SIG-M5 (cell line): ENCODE measurements around the gene SH3YL1.

ENCODE experiments used
- DNase-seq: peaks from one replicate; lab custom pipeline; 2025; lab: John Stamatoyannopoulos, UW

SH3YL1 gene

GRCh38 chr2:256094-256493, 7.7 kb downstream of the SH3YL1 start:
- DNase-seq: no peak

GRCh38 chr2:255195-255594, 8.6 kb downstream of the SH3YL1 start:
- no peak for DNase-seq

GRCh38 chr2:254241-254640, 9.6 kb downstream of the SH3YL1 start:
- no peak for DNase-seq

- no peak for DNase-seq
Measured at GRCh38 chr2:253202-253638, 10.6 kb downstream of the SH3YL1 start.

GRCh38 chr2:252001-252602, 11.7 kb downstream of the SH3YL1 start:
- no peak for DNase-seq

- DNase-seq: no peak
Measured at GRCh38 chr2:249538-250042, 14.2 kb downstream of the SH3YL1 start.

GRCh38 chr2:248724-249123, 15.1 kb downstream of the SH3YL1 start:
- DNase-seq: no peak

GRCh38 chr2:246489-247144, 17.2 kb downstream of the SH3YL1 start:
- DNase-seq: no peak

- no peak for DNase-seq
Measured at GRCh38 chr2:244547-244946, 19.3 kb downstream of the SH3YL1 start.

- no peak for DNase-seq
Measured at GRCh38 chr2:238869-239268, 25.0 kb downstream of the SH3YL1 start.

- DNase-seq: no peak
Measured at GRCh38 chr2:238431-238830, 25.4 kb downstream of the SH3YL1 start.

- DNase-seq: no peak
Measured at GRCh38 chr2:237878-238277, 26.0 kb downstream of the SH3YL1 start.

- no peak for DNase-seq
Measured at GRCh38 chr2:236993-237539, 26.8 kb downstream of the SH3YL1 start.

GRCh38 chr2:234421-234820, 29.4 kb downstream of the SH3YL1 start:
- no peak for DNase-seq

- DNase-seq: no peak
Measured at GRCh38 chr2:233030-233429, 30.8 kb downstream of the SH3YL1 start.

GRCh38 chr2:231521-232185, 32.2 kb downstream of the SH3YL1 start:
- no peak for DNase-seq

GRCh38 chr2:228518-229278, 35.1 kb downstream of the SH3YL1 start:
- no peak for DNase-seq

- DNase-seq: no peak
Measured at GRCh38 chr2:228115-228514, 35.7 kb downstream of the SH3YL1 start.

GRCh38 chr2:223971-224760, 39.7 kb downstream of the SH3YL1 start:
- no peak for DNase-seq

- no peak for DNase-seq
Measured at GRCh38 chr2:223451-223850, 40.4 kb downstream of the SH3YL1 start.

GRCh38 chr2:216068-216467, 47.8 kb downstream of the SH3YL1 start:
- no peak for DNase-seq
